ENCODE measurements around the gene JADE2. TPM values are rescaled to one million over a fixed set of nuclear protein-coding genes. Genes with fewer than 3 reads are reported as not detected.

JADE2 gene
- total and polyA plus RNA-seq, 11 donors, result 8.3 to 54.8 (median 30.5) TPM

DNA sequence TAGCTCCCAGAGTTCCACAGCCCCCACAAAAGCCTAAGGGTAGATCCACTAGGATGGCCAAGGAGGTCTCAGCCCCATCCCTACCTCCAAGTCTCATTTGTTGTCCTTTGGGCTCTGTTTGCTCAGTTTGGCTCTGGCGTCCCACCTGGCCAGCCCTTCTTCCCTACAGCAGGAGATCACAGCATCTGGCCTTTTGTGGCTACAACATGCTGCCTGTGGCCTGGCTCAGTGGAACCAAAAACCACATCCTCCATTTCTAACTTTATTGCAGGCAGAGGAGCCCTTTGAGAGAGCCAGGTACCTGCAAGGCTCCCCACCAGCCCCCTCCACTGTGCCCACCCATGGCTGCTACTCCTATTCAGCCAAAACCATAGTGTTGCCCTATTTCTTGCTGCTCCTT is 11.4 kb downstream of the JADE2 start:
- 38 to 94% (median 65%) methylated on average over 1 of the region's 1 CpG for WGBS, 4 donors
- intact Hi-C loops (cut with DNase I), result no loop called here
- Histone ChIP-seq H3K27ac (no peak overlapping the region), H3K4me1 (peaks cover 4 to 49% (median 23%) of the 10 kb centered on the region in 12 donors), H3K27me3 (no peaks in the 10 kb centered on the region), H3K4me3 (no peak overlapping the region), H3K9me3 (no peaks in the 10 kb centered on the region), H3K36me3 (peaks cover 3 to 70% (median 60%) of the 10 kb centered on the region in 9 donors)
- TF ChIP-seq CTCF (IDR thresholded peaks at IDR 0.05) (no peak), POLR2A (IDR thresholded peaks at IDR 0.05) (no peak)
- no peak for ATAC-seq
- no peak for DNase-seq

- Histone ChIP-seq H3K36me3 (peaks cover 3 to 74% (median 62%) of the 10 kb centered on the region in 9 donors), H3K4me1 (peaks cover 4 to 53% (median 22%) of the 10 kb centered on the region in 12 donors), H3K9me3 (no peaks in the 10 kb centered on the region), H3K4me3 (no peak overlapping the region), H3K27ac (no peak overlapping the region), H3K27me3 (no peaks in the 10 kb centered on the region)
- ATAC-seq (no peak), DNase-seq (no peak)
- TF ChIP-seq POLR2A (IDR thresholded peaks at IDR 0.05) (no peak), CTCF (IDR thresholded peaks at IDR 0.05) (no peak)
- intact Hi-C loops (cut with DNase I), result no loop called here
Measured at GRCh38 chr5:134537297-134537696, 11.8 kb downstream of the JADE2 start.

DNA sequence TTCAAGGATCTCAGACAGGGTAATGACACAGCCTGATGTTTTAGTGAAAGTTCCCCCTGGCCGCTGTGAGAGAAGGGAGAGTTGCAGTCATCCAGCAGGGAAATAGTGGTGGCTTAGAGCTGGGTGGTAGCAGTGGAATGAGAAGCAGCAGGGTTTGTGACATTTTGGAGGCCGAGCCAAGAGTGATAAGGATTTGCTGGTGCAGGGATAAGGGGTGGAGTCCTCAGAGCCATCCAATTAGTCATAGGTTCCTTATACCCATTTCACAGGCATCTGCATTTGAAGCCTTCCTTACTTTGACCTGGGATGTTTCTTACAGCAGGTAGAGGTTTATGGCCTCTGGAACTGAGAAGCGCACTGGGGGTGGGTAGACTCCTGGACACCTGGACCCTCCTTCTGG is 12.8 kb downstream of the JADE2 start:
- H3K9me3 ChIP-seq, result no peaks in the 10 kb centered on the region
- H3K27ac ChIP-seq, result no peak overlapping the region
- intact Hi-C loops (cut with DNase I), result no loop called here
- DNase-seq (peak in 1 of 5 donors; percentile 20), ATAC-seq (no peak)
- H3K36me3 ChIP-seq, result peaks cover 3 to 77% (median 64%) of the 10 kb centered on the region in 9 donors
- WGBS, 4 donors, result 70 to 82% (median 76%) methylated on average over 3 of the region's 3 CpGs
- no peaks in the 10 kb centered on the region for H3K27me3 ChIP-seq
- H3K4me1 ChIP-seq, result peaks cover 0 to 45% (median 18%) of the 10 kb centered on the region in 12 donors
- no peak overlapping the region for H3K4me3 ChIP-seq
- TF ChIP-seq CTCF (IDR thresholded peaks at IDR 0.05) (no peak), POLR2A (IDR thresholded peaks at IDR 0.05) (no peak)

DNA sequence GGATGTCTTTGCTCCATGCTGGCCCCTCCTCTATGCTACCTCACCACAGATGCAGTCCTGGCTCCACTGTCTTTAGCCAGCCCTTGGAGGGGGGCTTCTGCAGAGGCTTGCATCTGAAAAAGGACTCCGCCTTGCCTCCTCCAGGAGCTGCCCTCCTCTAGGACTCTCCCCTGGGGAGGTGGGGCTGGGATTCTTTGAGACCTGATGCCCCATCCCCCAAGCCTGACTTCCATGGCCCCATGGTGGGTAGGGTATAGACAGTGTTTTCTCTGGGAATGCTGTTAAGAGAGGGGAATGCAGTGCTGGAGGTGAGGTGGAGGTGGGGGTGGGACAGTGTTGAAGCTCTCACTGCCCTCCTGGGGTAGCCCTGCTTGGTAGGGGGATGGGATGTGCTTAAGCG is 14.3 kb downstream of the JADE2 start:
- H3K36me3 ChIP-seq, result peaks cover 3 to 85% (median 69%) of the 10 kb centered on the region in 9 donors
- TF ChIP-seq POLR2A (IDR thresholded peaks at IDR 0.05) (no peak), CTCF (IDR thresholded peaks at IDR 0.05) (no peak)
- no peak overlapping the region for H3K4me3 ChIP-seq
- no peaks in the 10 kb centered on the region for H3K9me3 ChIP-seq
- DNase-seq (peak in 2 of 5 donors; percentile 10 to 11), ATAC-seq (no peak)
- intact Hi-C loops (cut with DNase I), result no loop called here
- no peak overlapping the region for H3K27ac ChIP-seq
- peaks cover 0 to 45% (median 23%) of the 10 kb centered on the region in 12 donors for H3K4me1 ChIP-seq
- H3K27me3 ChIP-seq, result no peaks in the 10 kb centered on the region
- WGBS, 4 donors, result 94 to 98% (median 96%) methylated on average over 1 to 2 of the region's 2 CpGs

All from heart left ventricle (tissue), 16 donors.